HFF-Myc (cell line): Measurements from ENCODE around the gene HOXD9.

Experiments
- DNase-seq: peaks from one replicate; pipeline ENCODE4 v3.0.0-alpha.2; 2011; ENCODE audit warnings: low read depth; ENCODE audit errors: extremely low read depth
- H3K4me3 ChIP-seq: replicated peaks from 2 replicates; pipeline ENCODE4 v1.5.1; 2011; ENCODE audit warnings: low read depth, mild to moderate bottlenecking, control low read depth, low read length
- TF ChIP-seq, protein P1 (sequence below): IDR thresholded peaks from 2 replicates; pipeline ENCODE4 v1.5.1; 2012; ENCODE audit warnings: mild to moderate bottlenecking, low read depth, low read length, control low read depth; ENCODE audit errors: missing control alignments

The HOXD9 gene

DNA sequence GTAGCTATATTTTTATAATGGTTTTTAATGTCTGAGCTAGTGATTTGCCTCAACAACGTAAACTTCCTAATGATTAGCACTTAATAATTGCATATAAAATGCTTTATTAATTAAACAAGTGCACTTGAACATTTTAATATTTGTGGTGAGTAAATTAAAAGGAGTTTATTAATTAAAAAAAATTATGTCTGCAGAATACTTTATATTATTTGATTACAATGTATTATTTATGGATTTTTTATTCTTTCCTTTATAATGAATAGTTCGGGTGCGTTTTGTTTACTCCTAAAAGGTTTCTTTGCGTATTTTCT, 9.3 kb downstream of the HOXD9 start:
- DNase-seq, result no peak
- TF ChIP-seq, protein P1, sequence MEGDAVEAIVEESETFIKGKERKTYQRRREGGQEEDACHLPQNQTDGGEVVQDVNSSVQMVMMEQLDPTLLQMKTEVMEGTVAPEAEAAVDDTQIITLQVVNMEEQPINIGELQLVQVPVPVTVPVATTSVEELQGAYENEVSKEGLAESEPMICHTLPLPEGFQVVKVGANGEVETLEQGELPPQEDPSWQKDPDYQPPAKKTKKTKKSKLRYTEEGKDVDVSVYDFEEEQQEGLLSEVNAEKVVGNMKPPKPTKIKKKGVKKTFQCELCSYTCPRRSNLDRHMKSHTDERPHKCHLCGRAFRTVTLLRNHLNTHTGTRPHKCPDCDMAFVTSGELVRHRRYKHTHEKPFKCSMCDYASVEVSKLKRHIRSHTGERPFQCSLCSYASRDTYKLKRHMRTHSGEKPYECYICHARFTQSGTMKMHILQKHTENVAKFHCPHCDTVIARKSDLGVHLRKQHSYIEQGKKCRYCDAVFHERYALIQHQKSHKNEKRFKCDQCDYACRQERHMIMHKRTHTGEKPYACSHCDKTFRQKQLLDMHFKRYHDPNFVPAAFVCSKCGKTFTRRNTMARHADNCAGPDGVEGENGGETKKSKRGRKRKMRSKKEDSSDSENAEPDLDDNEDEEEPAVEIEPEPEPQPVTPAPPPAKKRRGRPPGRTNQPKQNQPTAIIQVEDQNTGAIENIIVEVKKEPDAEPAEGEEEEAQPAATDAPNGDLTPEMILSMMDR, result no peak
- H3K4me3 ChIP-seq, result no peak overlapping the region

- TF ChIP-seq, protein P1, result no peak
- H3K4me3 ChIP-seq, result no peak overlapping the region
- DNase-seq, result no peak
Measured at GRCh38 chr2:176132205-176133171, 10.0 kb downstream of the HOXD9 start.

GRCh38 chr2:176133389-176133788, 10.9 kb downstream of the HOXD9 start:
- DNase-seq, result no peak
- H3K4me3 ChIP-seq, result no peak overlapping the region
- TF ChIP-seq, protein P1, result no peak

DNA sequence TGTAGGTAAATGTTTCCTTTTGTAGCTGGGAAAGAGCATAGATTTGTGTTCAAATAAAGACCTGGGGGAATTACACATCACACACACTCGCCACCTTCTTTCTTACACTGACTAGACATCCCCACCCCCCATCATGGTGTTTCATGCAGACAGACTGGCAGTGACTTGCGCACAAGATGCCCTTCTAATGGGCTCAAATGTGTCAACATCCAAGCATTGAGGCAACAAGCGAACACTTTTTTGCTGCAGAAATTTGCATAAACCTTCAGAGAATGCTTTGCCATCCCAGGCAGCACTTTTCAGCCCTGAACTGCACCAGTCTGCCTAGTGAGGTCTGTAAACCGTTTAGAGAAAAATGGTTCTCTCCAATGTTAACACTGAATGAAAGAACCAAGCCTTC, 11.5 kb downstream of the HOXD9 start:
- TF ChIP-seq, protein P1, result no peak
- H3K4me3 ChIP-seq, result no peak overlapping the region
- DNase-seq, result no peak

DNA sequence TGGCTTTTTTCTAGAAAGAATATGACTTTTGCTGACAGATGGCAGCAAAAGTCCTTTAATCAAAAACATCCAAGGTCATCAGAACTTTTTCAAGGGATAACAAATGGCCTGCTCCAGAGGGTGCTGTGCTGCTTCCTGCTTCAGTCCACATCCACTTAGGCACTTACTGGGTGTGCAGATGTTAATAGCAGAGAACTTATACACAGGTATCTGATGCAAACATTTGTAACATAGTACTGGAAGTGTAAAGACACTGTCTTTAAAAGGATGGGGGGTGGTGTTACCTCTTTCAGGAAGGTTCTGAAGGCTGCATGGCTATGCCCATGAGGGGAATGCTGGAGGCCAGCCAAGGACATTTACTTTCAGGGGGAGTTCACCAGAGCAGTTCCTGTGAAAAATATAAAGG, 12.5 kb downstream of the HOXD9 start:
- no peak for DNase-seq
- no peak overlapping the region for H3K4me3 ChIP-seq
- TF ChIP-seq, protein P1, result no peak

- peak overlapping the region; percentile 21 for H3K4me3 ChIP-seq
- DNase-seq, result no peak
- TF ChIP-seq, protein P1, result no peak
Measured at GRCh38 chr2:176136374-176137251, 14.1 kb downstream of the HOXD9 start.
